ENCODE data around the gene KCNG2. TPM values are rescaled to one million over a fixed set of nuclear protein-coding genes. Genes with fewer than 3 reads are reported as not detected.
A peak's percentile ranks its signal among the peaks of the same experiment; 100 is the strongest.

The KCNG2 gene
- total RNA-seq (2013; cell fraction: nucleolus; rRNA removed), result not detected in 2 replicates
- total RNA-seq (2014; rRNA removed) (0.23 TPM in 1 of 2 replicates, not detected in the other), total RNA-seq (2014; rRNA removed; fragmentation: Illumina TruSeq; extraction: Trizol) (not detected in 2 replicates), total RNA-seq (2021) (not detected in 2 replicates), polyA plus RNA-seq (2011; rRNA removed) (not detected in 2 replicates), polyA plus RNA-seq (2014; fragmentation: Illumina TruSeq; extraction: Trizol) (not detected in 2 replicates), polyA plus RNA-seq (2014; fragmentation: Nextera tagmentation; extraction: Ambion mirVana) (not detected), polyA plus RNA-seq (2014; rRNA removed) (not detected in 2 replicates), polyA plus RNA-seq (2016; fragmentation: Nextera tagmentation; extraction: Ambion mirVana) (under 1 TPM in 1 of 2 experiments, not detected in 1; 0.20 TPM), polyA minus RNA-seq (2011; rRNA and poly(A)+ RNA removed) (not detected in 2 replicates), Bru-seq, nascent RNA (not detected), BruChase-seq, experiment 1, labeled RNA remaining after a 6-hour chase (not detected), BruChase-seq, experiment 2, labeled RNA remaining after a 2-hour chase (percentile 3 among the genes with signal in this experiment)
- polyA plus RNA-seq (2011; ENCODE audit: low read depth), result not detected
- not detected in 2 replicates for polyA plus RNA-seq (2011; cell fraction: cytosol; rRNA removed)
- not detected in 2 replicates for polyA plus RNA-seq (2011; cell fraction: nucleus; rRNA removed)
- 0.22 and 0.30 TPM in 2 replicates for polyA plus RNA-seq (2012)
- polyA minus RNA-seq (2011; cell fraction: cytosol; rRNA and poly(A)+ RNA removed), result not detected in 2 replicates
- not detected in 2 replicates for polyA minus RNA-seq (2011; cell fraction: nucleus; rRNA and poly(A)+ RNA removed)
- long read RNA-seq, experiment 1, result 0 reads
- long read RNA-seq, experiment 2, partial matches to known transcripts, result 0 of 1 reads
- long read RNA-seq, experiment 2, other reads (novel, unspliced or antisense), result 1 of 1 reads

- Histone ChIP-seq H3K9me3 (replicated peaks; ENCODE audit: control insufficient read depth, insufficient read depth, low read length) (no peaks in the 10 kb centered on the region), H3K4me2 (ENCODE audit: control insufficient read depth, insufficient read depth) (peak within 1 kb of the TSS; percentile 24; the same call in 1 of the 2 replicates), H3K4me1 (ENCODE audit: control insufficient read depth, insufficient read depth, low read length) (no peaks in the 10 kb centered on the region), H3K4me3 (no peak within 1 kb of the TSS), H3K27ac (ENCODE audit: control insufficient read depth, insufficient read depth) (no peak within 1 kb of the TSS), H3K9ac (ENCODE audit: control insufficient read depth, insufficient read depth, low read length) (no peak within 1 kb of the TSS), H2AFZ (ENCODE audit: control insufficient read depth, low read depth, low read length) (no peak within 1 kb of the TSS), H3K79me2 (ENCODE audit: control insufficient read depth, insufficient read depth, low read length) (no peaks in the 10 kb centered on the region), H4K20me1 (ENCODE audit: control insufficient read depth, insufficient read depth) (no peaks in the 10 kb centered on the region), H3K36me3 (ENCODE audit: control insufficient read depth in 2 of 2, insufficient read depth in 2 of 2, low read length in 1 of 2) (no peaks in the 10 kb centered on the region), H3K27me3 (replicated peaks in 1 of 2; ENCODE audit: control insufficient read depth in 2 of 2, insufficient read depth in 2 of 2, low read length in 1 of 2) (peaks cover 0 to 4% of the 10 kb centered on the region in 2 experiments; a peak in 3 of 4 replicates)
- no TSS peak for BruUV-seq (replicated peaks)
- intact Hi-C loops (cut with micrococcal nuclease; ENCODE audit: unreplicated experiment) (loop anchor here (10.0 kb wide), 1 partner anchor 187 kb away; the partner anchor contains the start of gene TXNL4A), in situ Hi-C loops (cut with MboI) (no loop called here)
- 38% methylated on average over 52 of the region's 92 CpGs for WGBS (ENCODE audit: insufficient coverage, insufficient replicate concordance, low lambda C conversion rate, missing lambda C conversion rate)
- DNase-seq (ENCODE audit: low read depth, low spot score), result no peak
- ChIA-PET CTCF (no interaction called here), POLR2A (no interaction called here), RAD21 (ENCODE audit: unreplicated experiment) (no interaction called here), SMC1A (ENCODE audit: uncharacterized antibody, unreplicated experiment) (no interaction called here)
- TF ChIP-seq PBX3 (IDR thresholded peaks at IDR 0.05; ENCODE audit: insufficient replicate concordance, low read depth, low read length), result peak; percentile 14
- TF ChIP-seq HDAC2 (IDR thresholded peaks at IDR 0.05), result no peak
- no peak for TF ChIP-seq FOXK2 (IDR thresholded peaks at IDR 0.05)
- TF ChIP-seq RAD21 (IDR thresholded peaks at IDR 0.05; ENCODE audit: insufficient read depth, low read depth, low read length), result peak; percentile 52
- TF ChIP-seq BACH1 (IDR thresholded peaks at IDR 0.05; ENCODE audit: borderline replicate concordance), result no peak
- TF ChIP-seq NFIC (IDR thresholded peaks at IDR 0.05; ENCODE audit: low read depth, low read length), result peak; percentile 30; the same call in 1 of the 2 replicates
- no peak for TF ChIP-seq CBX3 (IDR thresholded peaks at IDR 0.05; ENCODE audit: borderline replicate concordance, low read depth)
- TF ChIP-seq CTCF (IDR thresholded peaks at IDR 0.05 in 2 of 3, conservative IDR thresholded peaks at IDR 0.05 in 1 of 3; ENCODE audit: control insufficient read depth in 2 of 3, extremely low read depth in 1 of 3, insufficient read depth in 1 of 3, low read depth in 3 of 3, low read length in 3 of 3), result peak; percentile 23 to 32 (median 32); a peak in 4 of 6 replicates
- TF ChIP-seq BCL3 (IDR thresholded peaks at IDR 0.05; ENCODE audit: borderline replicate concordance, insufficient read depth, low read depth, low read length, poor library complexity, severe bottlenecking), result peak; percentile 98
- TF ChIP-seq SUPT20H (IDR thresholded peaks at IDR 0.05; ENCODE audit: borderline replicate concordance, control insufficient read depth, low read depth, low read length), result no peak
- 0 out of 2 replicates have a peak, but pooled peaks have one; percentile 41 for TF ChIP-seq TCF3 (IDR thresholded peaks at IDR 0.05; ENCODE audit: borderline replicate concordance, insufficient read depth, low read depth, low read length)
- peak; percentile 65 for ATAC-seq
- FAIRE-seq, result no peak
Measured at GRCh38 chr18:79797518-79798345, at the start of gene KCNG2. TSS of gene KCNG2 (plus strand) at chr18:79797938. CDS start at chr18:79863668, 65,730 bp downstream.

Measured in GM12878 (cell line).